ENCODE measurements around the gene CASP5.
"Not testable (repeated sequence)": the region's sequence is repeated elsewhere in the genome, so short reads cannot be mapped to it uniquely, and the experiment has no call there.

The CASP5 gene

DNA sequence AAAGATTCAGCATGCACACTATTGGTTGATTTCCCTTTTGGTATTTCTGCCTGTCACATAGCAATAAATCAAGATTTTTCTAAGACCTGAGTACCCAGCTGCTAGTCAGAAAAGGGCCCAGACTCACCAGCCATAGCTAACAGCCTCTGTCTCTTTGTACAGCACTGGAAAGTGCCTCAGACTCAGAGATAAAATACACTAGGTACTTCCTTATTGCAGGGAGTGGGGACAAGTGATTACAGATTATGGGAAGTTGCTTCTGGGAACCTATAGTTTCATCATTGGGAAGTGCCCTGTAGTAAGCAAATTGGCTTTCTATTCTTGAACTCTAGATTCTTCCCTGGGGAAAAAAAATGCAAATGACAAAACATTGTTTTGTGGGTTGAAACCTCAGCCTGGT, at the start of gene CASP5:
Gene CASP5, minus strand, starts transcription at position 166 of the 400 bp plus-strand sequence. Its CDS starts 32 bp downstream, at position 134.
- no peak for DNase-seq

DNA sequence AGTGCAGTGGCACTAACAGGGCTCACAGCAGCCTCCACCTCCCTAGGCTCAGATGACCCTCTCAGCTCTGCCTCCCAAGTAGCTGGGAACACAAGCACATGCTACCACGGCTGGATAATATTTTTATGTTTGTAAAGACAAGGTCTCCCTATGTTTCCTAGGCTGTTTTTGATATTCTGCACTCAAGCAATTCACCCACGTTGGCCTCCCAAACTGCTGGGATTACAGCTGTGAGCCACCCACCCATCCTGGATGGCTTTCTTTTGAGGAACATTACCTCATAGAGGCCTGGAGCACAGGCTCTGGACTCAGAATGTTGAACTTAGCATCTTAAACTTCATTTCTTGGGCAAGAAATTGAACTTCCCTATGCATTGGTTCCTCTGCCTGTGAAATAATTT, 49.1 kb upstream of the CASP5 start:
- DNase-seq: not testable (repeated sequence)

DNA sequence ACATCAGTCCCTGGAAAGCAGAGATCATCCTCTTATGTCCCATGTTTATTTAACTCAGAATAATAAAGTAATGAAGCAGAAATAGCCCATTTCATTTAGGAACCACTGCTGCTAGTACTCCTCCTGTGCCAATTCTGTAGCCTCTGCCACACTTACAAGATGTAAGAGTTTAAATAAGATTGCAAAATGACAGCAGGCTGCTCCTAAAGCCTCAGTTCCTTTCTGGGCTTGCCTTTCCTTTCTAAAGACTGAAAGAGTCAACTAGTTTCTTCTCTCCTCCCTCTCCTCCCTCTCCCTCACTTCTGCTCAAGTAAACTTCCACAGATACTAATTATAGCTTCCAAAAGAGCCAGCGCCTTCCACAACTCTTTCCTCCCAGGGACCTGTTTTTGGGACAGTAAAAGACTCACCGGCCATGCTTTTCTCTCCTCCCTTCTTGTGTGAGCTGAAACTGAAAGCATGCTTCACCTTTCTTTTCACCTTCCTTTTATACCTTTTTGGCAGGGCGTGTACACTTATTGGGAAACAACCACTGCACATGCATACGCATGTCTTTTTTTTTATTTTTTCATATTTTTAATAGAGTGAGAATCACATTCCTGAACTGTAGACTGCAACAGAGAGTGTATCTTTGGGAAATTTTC, 48.2 kb upstream of the CASP5 start:
- DNase-seq: no peak

DNA sequence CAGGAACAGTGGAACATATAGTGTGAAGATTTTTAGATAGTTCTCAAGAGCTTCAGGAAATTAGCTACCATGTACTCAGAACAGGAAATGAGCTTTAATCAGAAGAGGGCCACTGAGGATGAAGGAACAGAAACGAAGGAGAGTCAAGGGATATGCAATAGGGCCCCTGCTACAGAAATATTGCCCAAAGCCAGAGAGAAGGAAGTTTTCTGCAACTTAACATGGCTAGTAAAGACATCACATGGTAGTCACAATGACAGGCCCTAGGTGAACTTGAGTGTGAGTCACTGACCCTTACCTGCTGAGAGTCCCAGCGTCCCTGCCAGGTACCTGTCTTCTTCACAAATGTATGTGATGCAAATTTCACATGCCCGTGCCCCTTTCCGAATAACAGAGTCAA, 47.3 kb upstream of the CASP5 start:
- no peak for DNase-seq

DNA sequence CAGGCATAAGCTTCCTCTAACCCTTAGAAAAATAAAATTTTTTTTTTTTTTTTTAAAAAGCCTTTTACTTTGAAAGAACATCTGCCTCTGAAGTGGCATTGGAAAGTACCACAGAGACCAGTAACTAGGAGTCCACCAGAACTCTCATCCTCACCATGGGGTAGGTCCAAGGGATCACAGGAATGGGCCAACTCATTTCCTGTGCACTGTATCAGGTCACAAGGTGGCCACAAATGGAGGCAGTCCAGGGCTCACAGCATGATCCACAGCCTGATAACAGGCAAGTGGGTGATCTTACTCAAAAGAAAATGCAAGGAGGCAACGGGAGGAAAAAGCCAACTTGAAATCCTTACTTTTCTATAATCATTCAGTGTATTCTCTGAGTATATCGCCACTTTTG, 46.8 kb upstream of the CASP5 start:
- DNase-seq: not testable (repeated sequence)

DNA sequence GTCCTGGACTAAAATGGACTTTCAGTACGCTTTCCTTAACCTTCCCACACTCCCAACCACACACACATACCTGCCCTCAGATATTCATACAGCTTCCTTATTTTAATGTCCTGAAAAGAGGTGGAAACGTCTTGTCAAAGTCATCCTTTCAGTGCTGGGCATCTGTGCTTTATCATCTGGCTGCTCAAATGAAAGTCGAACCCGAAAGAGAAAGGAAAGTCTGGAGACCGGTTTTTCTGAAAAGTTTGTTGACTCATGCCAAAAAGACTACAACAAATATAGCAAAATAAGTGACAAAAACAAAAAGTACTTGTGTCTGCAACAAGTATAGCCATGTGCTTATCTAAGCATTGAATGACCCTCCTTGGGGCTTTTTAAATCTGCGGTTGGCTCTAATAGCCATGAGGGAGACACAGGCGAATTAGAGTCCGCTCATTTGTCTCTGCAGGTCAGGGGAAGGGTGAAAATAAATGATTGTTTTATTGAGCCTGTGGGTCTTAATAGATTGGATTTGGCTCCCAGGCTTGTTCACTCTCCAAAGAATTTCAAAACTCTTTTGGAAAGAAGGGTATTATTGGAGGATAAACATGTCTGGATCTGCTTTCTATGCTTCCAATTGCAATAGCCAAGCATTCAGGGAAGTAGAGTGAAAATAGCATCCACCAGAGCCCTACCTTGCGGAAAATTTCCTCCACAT, 40.4 kb upstream of the CASP5 start:
- DNase-seq: not testable (repeated sequence)

DNA sequence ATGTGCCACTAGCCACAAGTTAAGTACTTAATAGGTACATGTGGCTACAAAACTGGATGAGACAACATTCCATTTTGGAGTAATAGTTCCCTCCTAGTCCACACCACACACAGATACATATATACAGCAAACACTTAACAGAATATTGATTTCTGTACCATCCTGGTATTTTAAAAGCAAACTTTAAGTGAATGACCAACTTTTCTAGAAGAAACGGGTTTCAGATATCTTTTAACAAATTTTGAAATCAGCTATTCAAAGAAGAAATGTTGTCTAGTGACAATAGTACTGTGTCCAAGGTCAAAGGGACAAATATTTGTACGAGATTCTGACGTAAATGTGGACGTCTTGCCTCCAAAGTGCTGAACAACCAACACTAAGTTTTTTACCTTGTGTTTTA, 34.5 kb upstream of the CASP5 start:
- DNase-seq: no peak

DNA sequence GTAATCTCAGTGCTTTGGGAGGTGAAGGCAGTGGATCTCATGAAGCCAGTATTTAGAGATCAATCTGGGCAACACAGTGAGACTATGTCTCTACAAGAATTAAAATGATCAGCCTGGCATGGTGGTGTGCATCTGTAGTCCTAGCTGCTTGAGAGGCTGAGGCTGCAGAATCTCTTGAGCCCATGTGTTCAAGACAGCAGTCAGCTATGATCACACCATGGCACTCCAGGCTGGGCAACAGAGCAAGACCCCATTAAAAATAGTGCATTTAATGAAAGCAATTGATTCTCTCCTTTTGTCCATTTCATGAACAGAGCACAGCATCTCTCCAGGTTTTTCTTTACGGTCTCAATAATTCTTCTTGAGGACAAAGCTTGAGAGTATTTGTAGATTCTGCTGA, 33.5 kb upstream of the CASP5 start:
- no peak for DNase-seq

DNA sequence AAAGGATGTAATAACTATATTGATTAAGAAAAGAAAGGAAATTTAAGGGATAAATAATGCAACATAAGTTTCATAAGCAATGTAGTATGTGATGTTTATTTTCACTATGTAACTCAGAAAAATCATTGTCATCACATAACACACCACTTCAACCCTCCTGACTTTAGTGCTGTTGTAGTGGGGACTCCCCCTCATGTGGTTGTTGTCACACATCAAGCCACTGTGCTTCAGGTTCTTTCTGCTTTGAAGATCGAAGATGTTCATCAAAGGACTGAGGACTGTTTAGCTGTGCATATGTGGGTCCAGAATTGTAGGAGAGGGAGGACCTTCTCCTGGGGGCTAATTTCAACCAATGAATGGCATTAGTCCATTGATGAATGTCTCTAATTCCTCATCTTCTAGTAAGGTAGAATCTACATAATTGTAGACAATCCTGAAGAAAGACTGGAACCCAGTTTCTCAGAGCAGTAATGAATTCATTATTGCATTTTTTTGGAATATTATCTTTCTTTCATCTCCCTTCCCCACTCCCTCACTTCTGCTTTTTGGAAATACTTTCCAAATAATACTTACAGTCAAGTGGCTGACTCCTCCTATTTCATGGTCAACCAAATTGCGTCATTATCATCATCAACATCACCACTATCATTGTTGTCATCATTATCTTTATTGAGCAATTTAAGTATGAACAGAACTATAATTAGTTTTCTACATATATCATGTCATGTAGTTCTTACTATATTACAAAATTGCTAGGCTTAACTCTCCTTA, 31.9 kb upstream of the CASP5 start:
- DNase-seq: no peak

DNA sequence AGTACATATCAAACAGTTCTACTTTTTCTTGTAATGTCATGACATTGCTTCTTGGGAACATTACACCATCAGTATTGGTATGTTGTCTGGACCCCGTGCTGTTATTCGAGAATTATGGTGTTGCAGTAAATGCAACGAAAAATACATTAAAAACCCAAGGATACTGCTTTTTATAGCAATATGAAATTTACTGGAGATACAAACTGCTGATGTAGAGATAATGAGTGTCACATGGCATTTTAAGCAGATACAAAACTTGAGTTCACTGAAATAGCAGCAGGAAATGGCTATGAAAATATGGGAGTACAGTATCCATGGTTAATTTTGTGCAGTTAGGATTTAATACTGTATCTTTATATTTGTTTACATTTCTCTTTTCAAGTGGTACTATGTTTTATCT, 29.5 kb upstream of the CASP5 start:
- no peak for DNase-seq

DNA sequence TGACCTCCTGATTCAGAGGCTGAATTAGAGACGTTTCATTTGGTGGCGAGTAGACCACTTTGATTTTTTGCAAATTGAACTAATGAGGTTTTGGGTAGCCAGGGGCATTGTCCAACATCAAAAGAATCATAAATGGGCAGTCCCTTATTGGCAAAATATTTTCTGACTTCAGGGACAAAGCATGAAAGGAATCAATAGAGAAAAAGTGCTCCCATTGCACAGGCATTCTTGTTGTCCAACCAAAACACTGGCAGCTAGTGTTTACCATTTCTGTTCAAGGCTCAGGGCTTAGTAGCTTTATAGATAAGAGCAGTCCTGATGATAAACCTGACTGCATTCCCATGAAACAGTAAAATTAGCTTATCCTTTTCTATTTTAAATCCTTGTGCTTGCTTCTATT, 28.6 kb upstream of the CASP5 start:
- no peak for DNase-seq

DNA sequence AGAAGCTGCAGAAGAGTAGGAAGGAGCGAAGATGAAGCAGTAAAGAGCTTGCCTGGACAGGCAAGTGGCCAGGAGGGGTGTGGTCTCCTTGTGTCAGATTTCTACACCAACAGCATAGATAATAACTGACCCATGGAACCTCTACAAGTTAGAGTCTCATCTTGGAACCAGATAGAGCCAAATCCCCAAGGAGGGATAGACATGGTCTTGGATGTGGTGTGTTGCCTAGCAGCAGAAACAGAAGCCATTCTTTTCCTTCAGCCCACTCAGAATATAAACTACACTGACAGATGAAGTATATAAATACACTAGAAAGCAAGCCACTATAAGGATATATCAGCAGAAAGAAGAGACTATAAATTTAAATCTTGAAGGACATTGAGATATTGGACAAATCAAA, 26.5 kb upstream of the CASP5 start:
- DNase-seq: no peak

DNA sequence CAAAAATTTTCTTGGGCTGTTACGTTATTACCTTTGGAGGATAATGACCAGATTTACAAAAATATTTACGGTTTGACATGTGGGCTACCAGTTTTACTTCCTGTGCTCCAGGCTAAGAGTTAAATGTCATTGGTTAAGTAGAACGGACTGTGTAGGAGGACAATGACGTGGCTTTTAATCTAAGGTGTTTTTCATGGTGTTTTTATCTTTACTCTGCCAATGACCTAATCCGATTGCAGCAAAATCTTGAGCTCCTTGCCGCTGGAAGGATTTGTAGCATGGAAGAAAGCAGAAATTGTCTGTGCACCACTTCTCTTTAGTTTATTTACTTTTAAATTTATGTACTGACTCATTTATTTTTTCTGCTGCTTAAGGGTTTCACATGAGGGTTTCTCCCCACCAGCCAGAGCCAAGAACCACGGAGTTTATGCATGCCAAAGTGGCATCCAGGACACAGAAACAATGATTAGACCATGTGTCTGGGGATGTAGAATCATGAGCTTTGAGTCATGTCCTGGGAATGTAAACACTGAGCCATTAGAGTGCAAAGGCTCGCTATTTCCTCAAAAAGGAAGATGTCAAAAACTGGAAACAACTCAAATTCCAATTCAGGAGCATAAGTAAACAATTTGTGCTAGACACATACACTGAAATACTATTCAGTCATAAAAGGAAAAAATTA, 24.1 kb upstream of the CASP5 start:
- no peak for DNase-seq

DNA sequence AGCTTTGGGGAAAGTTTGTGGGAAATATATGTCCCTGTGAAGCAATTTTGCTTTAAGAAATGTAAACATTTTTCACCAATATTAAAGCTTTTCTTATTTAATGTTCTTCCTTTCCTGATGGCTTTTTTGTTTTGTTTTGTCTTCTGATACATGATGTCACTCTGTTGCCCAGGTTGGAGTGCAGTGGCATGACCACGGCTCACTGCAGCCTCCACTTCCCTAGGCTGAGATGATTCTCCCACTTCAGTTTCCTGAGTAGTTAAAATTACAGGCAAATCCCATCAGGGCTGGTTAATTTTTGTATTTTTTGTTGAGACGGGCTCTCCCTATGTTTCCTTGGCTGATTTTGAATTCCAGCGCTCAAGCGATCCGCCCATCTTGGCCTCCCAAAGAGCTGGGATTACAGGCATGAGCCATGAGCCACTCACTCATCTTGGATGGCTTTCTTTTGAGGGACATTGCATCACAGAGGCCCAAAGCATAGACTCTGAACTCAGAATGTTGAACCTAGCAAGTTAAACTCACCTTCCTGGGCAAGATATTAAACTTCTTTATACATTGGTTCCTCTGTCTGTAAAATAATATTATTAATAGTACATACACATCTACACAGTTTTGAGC, 22.8 kb upstream of the CASP5 start:
- no peak for DNase-seq

DNA sequence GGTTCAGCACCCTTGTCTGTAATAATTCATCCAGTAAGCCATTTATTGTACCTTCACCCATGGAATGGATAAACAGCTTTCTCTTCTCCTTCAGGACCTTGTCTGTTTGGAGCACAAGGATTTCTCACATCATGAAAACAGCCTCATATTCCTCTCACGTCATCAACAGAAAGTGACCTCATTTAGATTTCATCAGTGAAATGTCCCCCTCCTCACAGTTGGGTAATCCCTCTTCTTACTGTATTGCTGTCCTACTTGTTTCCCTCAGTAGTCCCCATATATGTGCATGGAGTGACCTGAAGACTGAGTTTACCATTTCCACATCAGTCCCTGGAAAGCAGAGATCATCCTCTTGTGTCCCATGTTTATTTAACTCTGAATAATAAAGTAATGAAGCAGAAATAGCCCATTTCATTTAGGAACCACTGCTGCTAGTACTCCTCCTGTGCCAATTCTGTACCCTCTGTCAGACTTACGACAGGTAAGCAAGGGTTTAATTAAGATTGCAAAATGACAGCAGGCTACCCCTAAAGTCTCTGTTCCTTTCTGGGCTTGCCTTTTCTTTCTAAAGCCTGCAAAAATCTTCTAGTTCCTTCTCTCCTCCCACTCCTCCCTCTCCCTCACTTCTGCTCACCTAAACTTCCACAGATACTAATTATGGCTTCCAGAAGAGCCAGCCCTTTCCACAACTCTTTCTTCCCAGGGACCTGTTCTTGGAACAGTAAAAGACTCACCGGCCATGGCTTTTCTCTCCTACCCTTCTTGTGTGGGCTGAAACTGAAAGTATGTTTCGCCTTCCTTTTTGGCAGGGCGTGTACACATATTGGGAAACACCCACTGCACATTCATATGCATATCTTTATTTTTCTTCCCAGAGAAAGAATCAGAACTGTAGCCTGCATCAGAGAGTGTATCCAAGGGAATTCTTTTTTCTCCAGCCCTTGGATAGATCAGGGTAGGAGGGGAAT, 21.9 kb upstream of the CASP5 start, which contains the start of gene CARD16:
Gene CARD16, minus strand, starts transcription at position 779 of the 968 bp plus-strand sequence. Its CDS starts 38 bp downstream, at position 741.
- not testable (repeated sequence) for DNase-seq

DNA sequence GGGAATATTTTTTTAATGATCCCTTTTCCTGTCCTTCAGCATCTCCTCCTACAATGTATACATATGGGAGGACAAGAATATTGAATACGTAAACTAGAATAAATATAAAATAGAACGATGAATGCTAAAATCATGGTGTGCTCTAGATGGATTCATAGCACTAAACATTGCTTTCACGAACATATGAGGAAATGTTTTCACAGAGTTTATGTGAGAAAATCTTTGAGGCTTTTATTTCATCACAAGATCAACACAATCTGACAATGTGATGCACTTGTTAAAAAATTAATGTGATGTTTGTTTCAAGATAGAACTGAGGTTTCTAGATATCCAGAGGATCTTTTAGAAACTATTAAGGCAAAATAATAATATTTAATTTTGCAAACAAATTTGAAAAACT, 19.2 kb upstream of the CASP5 start:
- no peak for DNase-seq

DNA sequence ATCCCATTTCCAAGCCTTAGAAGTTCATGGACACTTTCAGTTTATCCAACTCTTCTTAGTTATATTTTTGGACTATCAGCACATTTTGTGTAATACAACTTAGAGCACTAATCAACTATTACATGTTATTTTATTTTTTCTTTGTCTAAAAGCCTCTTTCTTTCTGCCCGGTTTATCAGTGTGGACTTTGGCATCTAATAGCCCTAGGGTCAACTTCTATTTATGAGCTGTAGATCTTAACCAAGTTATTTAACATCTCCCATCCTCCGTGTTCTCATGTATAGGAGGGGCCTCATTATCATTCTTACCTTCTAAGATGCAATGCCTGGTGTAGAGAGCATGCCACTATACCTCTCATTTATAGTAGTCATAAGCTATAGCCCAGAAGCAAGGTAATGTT, 17.7 kb upstream of the CASP5 start:
- no peak for DNase-seq

DNA sequence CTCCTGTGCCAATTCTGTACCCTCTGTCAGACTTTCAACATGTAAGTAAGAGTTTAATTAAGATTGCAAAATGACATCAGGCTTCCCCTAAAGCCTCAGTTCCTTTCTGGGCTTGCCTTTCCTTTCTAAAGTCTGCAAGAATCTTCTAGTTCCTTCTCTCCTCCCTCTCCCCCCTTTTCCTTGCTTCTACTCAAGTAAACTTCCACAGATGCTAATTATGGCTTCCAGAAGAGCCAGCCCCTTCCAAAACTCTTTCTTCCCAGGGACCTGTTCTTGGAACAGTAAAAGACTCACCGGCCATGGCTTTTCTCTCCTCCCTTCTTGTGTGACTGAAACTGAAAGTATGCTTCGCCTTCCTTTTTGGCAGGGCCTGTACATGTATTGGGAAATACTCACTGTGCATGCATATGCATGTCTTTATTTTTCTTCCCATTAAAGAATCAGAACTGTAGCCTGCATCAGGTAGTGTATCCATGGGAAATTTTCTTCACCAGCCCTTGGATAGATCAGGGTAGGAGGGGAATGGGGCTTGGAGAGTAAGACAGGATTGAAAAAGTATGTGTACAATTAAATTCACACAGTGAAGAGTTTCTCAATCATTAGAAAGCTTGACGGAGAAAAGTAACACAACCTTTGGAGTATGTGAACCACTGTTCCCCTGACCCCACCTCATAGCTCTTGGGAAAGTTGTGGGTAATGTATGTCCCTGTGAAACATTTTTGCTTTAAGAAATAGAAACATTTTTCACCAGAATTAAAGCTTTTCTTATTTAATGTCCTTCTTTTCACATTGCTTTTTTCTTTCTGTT, 12.0 kb upstream of the CASP5 start, which contains the start of gene CASP1:
Gene CASP1, minus strand, starts transcription at position 332 of the 808 bp plus-strand sequence. Its CDS starts 31 bp downstream, at position 301.
- DNase-seq: no peak

DNA sequence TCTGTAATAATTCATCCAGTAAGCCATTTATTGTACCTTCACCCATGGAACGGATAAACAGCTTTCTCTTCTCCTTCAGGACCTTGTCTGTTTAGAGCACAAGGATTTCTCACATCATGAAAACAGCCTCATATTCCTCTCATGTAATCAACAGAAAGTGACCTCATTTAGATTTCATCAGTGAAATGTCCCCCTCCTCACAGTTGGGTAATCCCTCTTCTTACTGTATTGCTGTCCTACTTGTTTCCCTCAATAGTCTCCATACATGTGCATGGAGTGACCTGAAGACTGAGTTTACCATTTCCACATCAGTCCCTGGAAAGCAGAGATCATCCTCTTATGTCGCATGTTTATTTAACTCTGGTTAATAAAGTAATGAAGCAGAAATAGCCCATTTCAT, 11.4 kb upstream of the CASP5 start:
- DNase-seq: not testable (repeated sequence)

DNA sequence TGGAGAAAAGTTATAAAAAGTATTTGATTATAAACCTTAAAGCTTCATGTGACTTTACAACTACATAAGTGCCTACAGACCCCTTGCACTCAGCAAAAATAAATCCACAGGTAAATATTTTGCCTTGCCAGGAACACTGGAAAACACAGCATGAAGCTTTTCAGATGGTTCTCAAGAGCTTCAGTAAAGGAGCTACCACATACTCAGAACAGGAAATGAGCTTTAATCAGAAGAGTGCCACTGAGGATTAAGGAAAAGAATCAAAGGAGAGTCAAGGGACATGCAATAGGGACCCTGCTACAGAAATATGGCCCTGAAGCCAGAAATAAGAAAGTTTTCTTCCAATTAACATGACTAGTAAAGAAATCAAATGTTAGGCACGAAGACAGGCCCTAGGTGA, 10.8 kb upstream of the CASP5 start:
- DNase-seq: no peak

DNA sequence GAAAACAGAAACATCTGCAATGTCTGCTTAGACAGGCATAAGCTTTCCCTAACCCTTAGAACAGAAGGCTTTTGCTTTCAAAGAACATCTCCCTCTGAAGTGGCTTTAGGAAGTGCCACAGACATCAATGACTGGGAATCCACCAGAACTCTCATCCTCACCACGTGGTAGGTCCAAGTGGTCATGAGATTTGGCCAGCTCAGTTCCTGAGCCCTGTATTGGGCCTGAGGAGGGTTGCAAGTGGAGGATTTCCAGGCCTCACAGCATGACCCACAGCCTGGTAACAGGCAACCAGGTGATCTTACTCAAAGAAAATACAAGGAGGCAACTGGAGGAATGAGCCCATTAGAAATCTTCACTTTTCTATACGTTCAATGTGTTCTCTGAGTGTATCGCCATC, 10.4 kb upstream of the CASP5 start:
- no peak for DNase-seq
